HG02852 (cell line): ENCODE results near the gene MRAS.
"Not testable (repeated sequence)": the region's sequence is repeated elsewhere in the genome, so short reads cannot be mapped to it uniquely, and the experiment has no call there.

Source experiments
- ATAC-seq: cut with Tn5 transposase; IDR thresholded peaks from one replicate; pipeline ENCODE4 v1.9.1; 2021; ENCODE audit warnings: mild to moderate bottlenecking, moderate library complexity; ENCODE audit not compliant: unreplicated experiment

The MRAS gene

GRCh38 chr3:138412821-138413551 is 64.6 kb downstream of the MRAS start:
- no peak for ATAC-seq

GRCh38 chr3:138416236-138416635 is 67.9 kb downstream of the MRAS start:
- not testable (repeated sequence) for ATAC-seq

- ATAC-seq, result peak; percentile 75
These were observed 69.2 kb downstream of the MRAS start for GRCh38 chr3:138417559-138417982.

- no peak for ATAC-seq
These were observed 70.3 kb downstream of the MRAS start for GRCh38 chr3:138418601-138419206.

DNA sequence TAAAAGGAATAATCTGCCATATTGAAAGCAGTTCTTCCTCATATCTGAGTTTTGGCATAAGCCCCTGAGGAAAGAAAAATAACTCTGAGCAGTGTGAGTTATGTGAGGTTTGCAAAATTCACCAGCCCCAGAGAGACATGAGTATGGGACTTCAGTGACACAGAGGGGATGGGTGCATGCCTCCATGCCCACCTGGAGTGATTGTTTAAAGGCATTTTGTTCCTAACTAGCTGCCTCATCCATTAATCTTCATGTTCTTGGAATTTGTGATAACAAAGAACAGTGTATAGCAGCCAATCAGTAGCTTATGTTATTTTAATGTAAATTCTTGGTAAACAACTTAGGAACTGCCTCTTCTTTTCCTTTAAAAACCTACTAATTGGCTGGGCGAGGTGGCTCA is 74.9 kb downstream of the MRAS start:
- no peak for ATAC-seq

GRCh38 chr3:138424323-138424722 is 75.9 kb downstream of the MRAS start:
- no peak for ATAC-seq

DNA sequence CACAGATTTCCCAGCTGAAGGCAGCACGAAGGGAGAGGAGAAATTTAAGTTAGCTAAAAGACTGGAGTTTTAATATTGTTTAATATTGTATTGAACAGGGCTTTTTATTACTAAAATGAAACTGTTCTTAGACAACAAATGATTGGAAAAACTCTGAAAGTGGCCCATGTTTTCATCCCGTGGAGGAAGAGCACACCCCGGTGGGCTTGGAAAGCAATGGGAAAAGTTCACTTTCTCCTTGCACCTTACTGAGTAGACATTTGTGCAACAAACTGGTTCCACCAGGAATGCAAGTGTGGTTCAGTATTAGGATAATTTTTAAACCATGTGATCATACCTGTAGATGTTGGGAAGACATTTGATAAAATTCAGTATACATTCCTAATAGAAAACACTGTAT is 77.8 kb downstream of the MRAS start:
- ATAC-seq, result no peak

GRCh38 chr3:138426754-138427153 is 78.4 kb downstream of the MRAS start:
- ATAC-seq, result not testable (repeated sequence)

DNA sequence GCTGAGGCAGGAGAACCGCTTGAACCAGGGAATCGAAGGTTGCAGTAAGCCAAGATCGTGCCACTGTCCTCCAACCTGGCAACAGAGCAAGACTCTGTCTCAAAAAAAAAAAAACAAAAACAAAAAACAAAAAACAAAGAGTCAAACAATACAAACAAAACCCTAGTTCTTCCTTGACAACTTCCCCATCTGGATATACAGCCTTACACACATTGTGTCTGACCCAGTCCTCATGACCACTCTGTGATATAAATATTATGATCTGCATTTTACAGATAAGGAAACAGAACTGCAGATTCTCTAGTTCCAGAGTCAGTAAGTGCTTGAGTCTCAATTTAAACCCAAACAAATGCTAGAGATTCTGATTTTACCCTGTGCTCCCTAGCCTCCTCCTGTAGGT is 81.3 kb downstream of the MRAS start:
- no peak for ATAC-seq

DNA sequence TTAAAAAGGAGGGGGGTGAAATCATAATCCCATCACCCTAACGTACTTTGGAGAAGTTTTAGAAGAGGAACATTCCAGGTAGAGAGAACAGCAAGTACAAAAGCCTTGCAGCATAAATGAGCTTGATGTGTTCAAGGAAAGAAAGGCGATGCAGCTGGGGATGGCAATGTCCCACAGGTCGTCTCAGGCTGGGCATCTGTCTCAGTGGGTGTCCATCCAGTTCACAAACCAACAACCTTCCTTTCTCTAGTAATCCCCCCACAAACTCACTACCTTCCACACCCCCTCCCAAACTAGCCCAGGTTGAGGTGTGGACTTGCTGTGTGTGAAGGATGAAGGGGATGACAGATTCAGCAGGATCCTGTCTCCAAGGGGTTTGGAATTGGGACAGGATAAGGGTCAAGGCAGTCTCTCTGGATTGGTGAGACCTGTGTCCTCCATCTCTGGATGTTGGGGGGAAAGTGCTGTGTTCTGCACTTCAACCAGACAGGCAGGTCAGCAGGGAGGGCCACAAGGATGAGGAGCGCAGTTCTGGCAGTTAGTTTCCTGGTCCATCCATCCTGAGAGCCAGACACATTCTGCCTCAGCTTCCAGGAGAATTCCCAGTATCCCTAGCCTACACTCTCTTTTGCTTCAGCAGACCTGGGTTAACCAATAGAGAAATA is 84.3 kb downstream of the MRAS start:
- ATAC-seq, result no peak

DNA sequence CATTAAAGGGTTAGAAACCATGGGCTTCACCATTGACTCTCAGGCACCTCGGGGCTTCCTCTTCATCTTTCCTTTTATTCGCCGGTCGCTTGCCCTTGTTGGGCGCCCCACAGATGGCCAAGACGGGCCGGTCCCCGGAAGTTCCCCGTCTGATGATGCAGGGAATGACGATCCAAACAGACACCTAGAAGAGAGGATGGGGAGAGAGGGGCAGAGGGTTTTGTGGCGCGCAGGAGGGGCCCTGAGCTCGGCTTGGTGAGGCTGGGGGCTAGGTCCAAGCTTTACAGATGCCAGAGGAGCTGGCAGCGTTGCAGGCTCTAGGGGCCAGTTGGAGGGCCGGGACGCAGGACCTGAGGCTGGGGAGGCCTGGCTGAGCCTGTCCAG is 85.5 kb downstream of the MRAS start:
- no peak for ATAC-seq

DNA sequence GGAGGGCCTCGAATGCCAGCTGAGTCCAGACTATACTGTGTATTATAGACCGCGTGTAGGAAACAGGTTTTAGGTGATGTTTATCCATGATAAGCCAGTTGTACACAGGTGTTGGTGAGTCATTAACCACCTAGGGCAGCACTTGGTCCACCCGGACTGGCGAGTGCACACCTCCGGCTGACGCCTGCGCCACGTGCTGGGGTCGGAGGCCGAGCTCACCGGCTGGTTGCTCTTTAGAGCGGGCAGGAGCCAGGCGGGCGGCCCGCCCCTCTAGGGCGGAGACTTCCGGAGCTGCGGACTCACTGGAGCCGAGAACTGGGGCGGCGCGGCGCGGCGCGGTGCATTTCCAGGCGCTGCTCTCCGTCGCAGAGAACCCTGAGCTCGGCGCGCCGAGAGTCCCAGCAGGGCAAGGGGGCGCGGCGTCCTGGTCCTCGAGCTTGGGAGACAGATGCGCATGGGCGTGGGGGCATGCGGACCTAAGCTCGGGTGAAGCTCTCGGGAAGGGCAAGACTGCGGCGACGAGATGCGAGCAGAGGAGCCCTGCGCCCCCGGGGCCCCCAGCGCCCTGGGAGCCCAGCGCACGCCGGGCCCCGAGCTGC is 86.0 kb downstream of the MRAS start, which contains the start of gene ESYT3:
ESYT3 (plus strand) TSS at position 341 of the 599 bp plus-strand sequence; CDS start at position 524, 183 bp downstream.
- no peak for ATAC-seq

GRCh38 chr3:138434875-138435772 is 86.7 kb downstream of the MRAS start:
- no peak for ATAC-seq

DNA sequence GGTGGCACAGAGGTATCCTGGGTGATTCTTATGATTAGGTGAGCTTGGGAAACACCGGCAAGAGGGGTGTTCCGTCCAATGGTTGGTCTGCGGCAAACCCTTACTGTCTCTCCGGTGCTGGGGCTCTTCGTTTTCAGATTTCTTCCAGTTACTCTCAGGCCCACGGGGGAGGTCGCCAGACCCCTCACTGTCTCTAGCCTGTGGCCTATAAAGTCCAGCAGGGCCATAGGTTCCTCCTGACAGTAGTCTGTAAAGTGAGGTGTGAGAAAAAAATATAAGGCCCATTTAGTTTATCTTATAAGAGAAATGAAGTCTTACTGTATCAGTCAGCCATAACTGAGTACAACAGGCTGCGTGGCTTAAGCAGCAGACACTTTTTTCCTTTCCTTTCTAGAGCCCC is 87.5 kb downstream of the MRAS start:
- ATAC-seq, result no peak

GRCh38 chr3:138437281-138437680 is 88.9 kb downstream of the MRAS start:
- ATAC-seq, result no peak

- no peak for ATAC-seq
These were observed 90.5 kb downstream of the MRAS start for GRCh38 chr3:138438896-138439295.

DNA sequence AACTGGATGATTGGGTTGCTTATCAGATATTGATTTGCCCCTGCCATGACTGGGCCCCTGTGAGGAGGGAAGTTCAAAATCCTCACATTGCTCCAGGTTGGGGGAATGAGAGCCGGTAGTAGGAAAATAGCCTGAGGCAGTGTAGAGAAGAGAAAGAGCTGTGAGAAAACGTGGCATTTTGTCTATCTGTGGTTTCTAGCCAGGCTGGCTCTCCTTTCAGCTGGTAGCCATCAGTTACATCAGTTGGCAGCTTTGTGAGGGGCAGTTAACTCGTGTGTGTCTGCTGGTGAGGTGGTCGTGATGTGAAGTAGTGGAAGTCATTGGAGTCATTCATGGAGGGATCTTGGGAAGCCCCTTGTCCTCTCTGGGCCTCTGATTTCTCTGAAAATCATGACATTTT is 91.3 kb downstream of the MRAS start:
- ATAC-seq, result no peak

DNA sequence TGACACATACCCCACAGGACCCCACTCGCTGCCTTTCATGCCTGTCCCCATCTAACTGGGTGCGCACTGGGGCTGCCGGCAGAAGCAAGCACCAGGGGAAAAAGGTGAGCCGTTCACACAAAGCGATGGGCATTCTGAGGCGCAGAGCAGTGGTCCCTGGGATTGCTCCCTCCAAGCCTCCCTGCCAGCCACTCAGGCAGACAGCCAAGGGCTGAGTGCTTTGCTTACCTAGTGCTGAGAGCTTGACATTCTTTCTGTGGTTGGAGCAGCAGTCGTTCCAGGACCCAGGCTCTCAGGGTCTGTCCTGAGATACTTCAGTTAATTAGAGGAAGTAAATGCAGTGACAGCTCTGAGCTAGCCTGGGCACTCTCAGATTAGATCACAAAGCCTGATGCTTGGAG is 91.7 kb downstream of the MRAS start:
- ATAC-seq, result no peak

GRCh38 chr3:138440596-138440995 is 92.2 kb downstream of the MRAS start:
- ATAC-seq, result no peak

GRCh38 chr3:138441256-138441655 is 92.9 kb downstream of the MRAS start:
- no peak for ATAC-seq

DNA sequence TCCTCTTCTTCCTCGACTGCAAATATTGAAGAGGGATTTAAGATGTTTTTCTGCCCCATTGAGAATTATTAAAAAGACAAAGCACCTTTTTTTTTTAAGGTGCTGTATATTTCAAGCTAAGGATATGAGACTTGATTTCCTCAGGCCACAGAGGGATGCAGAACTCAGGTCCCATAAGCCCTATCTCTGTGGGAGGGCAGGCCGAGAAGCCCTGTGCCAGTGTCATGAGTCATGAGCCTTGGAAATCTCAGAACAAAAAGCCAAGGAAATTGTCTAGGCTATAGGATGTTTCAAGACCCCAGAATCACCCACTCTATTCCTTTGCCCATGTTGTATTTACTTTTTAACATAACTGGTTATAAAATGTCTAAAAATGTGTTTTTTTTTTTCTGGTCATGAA is 93.4 kb downstream of the MRAS start:
- ATAC-seq, result no peak
